ENCODE results near the gene TGM4.

The TGM4 gene

DNA sequence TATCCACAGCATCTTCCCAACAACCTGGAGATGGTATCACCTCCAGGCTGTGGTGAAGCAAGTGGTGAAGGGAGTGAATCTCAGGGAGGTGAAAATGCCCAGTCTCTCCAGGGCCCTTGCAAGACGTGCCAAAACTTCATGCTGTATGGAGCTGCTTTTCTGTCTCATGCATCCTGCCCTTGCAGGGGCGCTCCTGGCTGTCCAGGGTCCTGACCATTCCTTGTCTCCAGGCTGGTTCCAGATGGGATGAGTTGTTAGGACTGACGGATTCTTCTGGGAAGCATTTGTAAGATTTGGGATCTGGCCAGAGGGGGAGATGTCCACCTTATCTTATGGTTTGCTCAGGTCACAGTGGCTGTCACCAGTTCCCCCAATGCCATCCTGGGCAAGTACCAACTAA lies 15.8 kb downstream of the TGM4 start:
- TF ChIP-seq CREB5 (CRISPR knock-in tag; IDR thresholded peaks at IDR 0.05; ENCODE audit: low read depth) (no peak), ZNF565 (CRISPR knock-in tag; conservative IDR thresholded peaks at IDR 0.05; ENCODE audit: low read depth) (no peak)
- no peak for ATAC-seq

GRCh38 chr3:44890852-44891251 lies 16.4 kb downstream of the TGM4 start:
- TF ChIP-seq TOX (CRISPR knock-in tag; IDR thresholded peaks at IDR 0.05; ENCODE audit: borderline replicate concordance) (no peak), RARB (CRISPR knock-in tag; IDR thresholded peaks at IDR 0.05) (no peak), ZNF70 (CRISPR knock-in tag; IDR thresholded peaks at IDR 0.05) (no peak), GLIS3 (CRISPR knock-in tag; IDR thresholded peaks at IDR 0.05) (no peak), BACH2 (CRISPR knock-in tag; IDR thresholded peaks at IDR 0.05; ENCODE audit: borderline replicate concordance) (no peak), TSHZ2 (CRISPR knock-in tag; IDR thresholded peaks at IDR 0.05) (no peak), ZC3H10 (CRISPR knock-in tag; IDR thresholded peaks at IDR 0.05) (no peak), ZFP30 (CRISPR knock-in tag; IDR thresholded peaks at IDR 0.05) (no peak), ZNF8 (CRISPR knock-in tag; IDR thresholded peaks at IDR 0.05) (no peak), ZNF565 (CRISPR knock-in tag; conservative IDR thresholded peaks at IDR 0.05; ENCODE audit: low read depth) (no peak), ESRRG (CRISPR knock-in tag; IDR thresholded peaks at IDR 0.05) (no peak)
- TF ChIP-seq, protein P1, sequence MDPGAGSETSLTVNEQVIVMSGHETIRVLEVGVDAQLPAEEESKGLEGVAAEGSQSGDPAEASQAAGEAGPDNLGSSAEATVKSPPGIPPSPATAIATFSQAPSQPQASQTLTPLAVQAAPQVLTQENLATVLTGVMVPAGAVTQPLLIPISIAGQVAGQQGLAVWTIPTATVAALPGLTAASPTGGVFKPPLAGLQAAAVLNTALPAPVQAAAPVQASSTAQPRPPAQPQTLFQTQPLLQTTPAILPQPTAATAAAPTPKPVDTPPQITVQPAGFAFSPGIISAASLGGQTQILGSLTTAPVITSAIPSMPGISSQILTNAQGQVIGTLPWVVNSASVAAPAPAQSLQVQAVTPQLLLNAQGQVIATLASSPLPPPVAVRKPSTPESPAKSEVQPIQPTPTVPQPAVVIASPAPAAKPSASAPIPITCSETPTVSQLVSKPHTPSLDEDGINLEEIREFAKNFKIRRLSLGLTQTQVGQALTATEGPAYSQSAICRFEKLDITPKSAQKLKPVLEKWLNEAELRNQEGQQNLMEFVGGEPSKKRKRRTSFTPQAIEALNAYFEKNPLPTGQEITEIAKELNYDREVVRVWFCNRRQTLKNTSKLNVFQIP (CRISPR knock-in tag; IDR thresholded peaks at IDR 0.05; ENCODE audit: borderline replicate concordance, low read depth): no peak
- no peak for ATAC-seq

DNA sequence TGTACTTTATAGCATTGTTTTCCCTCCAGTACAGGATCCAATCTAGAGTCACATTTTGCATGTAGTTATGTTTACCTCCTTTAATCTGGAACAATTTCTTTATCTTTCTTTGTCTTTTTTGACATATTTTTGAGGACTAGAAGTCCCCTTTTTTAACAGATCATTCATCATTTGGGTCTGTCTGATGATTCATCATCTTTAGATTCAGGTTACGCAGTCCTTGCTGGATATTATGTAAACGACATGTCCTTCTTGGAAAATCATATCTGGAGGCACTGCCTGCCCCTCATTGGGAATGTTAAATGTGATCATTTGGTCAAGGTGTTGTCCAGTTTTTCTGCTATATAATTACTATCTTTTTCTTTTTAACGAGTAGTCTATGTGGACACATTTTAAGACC lies 18.3 kb downstream of the TGM4 start:
- ATAC-seq: peak; percentile 49; the same call in 2 of the 3 replicates
- TF ChIP-seq TCF4 (CRISPR knock-in tag; IDR thresholded peaks at IDR 0.05; ENCODE audit: borderline replicate concordance) (no peak), ZC3H10 (CRISPR knock-in tag; IDR thresholded peaks at IDR 0.05) (no peak), RARB (CRISPR knock-in tag; IDR thresholded peaks at IDR 0.05) (no peak), CSDC2 (CRISPR knock-in tag; IDR thresholded peaks at IDR 0.05) (no peak)
- TF ChIP-seq, protein P2, sequence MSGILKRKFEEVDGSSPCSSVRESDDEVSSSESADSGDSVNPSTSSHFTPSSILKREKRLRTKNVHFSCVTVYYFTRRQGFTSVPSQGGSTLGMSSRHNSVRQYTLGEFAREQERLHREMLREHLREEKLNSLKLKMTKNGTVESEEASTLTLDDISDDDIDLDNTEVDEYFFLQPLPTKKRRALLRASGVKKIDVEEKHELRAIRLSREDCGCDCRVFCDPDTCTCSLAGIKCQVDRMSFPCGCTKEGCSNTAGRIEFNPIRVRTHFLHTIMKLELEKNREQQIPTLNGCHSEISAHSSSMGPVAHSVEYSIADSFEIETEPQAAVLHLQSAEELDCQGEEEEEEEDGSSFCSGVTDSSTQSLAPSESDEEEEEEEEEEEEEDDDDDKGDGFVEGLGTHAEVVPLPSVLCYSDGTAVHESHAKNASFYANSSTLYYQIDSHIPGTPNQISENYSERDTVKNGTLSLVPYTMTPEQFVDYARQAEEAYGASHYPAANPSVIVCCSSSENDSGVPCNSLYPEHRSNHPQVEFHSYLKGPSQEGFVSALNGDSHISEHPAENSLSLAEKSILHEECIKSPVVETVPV (CRISPR knock-in tag; IDR thresholded peaks at IDR 0.05): no peak

DNA sequence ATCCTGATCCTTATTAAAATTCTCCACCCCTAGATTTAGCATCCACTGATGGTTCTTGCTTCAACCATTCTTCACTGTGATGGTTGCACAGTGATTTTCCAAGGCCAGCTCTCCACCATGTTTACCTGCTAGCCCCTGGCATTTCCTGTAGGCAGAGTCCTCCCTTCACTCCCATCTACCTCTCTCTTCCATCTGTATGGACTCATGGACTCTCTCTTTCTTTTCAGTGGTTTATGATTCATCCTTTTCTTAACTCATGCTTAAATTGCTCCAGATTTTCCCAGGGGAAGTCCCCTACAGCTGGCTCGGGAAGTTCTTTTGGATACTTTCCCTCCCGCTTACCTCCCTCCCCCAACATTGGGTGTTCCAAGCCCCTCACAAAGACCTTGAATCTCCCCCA lies 18.7 kb downstream of the TGM4 start:
- peak; percentile 73 for ATAC-seq
- TF ChIP-seq BACH2 (CRISPR knock-in tag; IDR thresholded peaks at IDR 0.05; ENCODE audit: borderline replicate concordance) (no peak), ISL1 (CRISPR knock-in tag; IDR thresholded peaks at IDR 0.05) (no peak), TOX (CRISPR knock-in tag; IDR thresholded peaks at IDR 0.05; ENCODE audit: borderline replicate concordance) (no peak), ZFP3 (CRISPR knock-in tag; IDR thresholded peaks at IDR 0.05) (no peak), ZNF70 (CRISPR knock-in tag; IDR thresholded peaks at IDR 0.05) (no peak), TSHZ2 (CRISPR knock-in tag; IDR thresholded peaks at IDR 0.05) (no peak), ESRRG (CRISPR knock-in tag; IDR thresholded peaks at IDR 0.05) (no peak), RARB (CRISPR knock-in tag; IDR thresholded peaks at IDR 0.05) (no peak), ARNTL (CRISPR knock-in tag; IDR thresholded peaks at IDR 0.05; ENCODE audit: borderline replicate concordance, low read depth) (no peak), OSR1 (CRISPR knock-in tag; IDR thresholded peaks at IDR 0.05) (no peak), ZNF8 (CRISPR knock-in tag; IDR thresholded peaks at IDR 0.05) (no peak), PPARA (CRISPR knock-in tag; IDR thresholded peaks at IDR 0.05; ENCODE audit: borderline replicate concordance) (no peak), ZNF565 (CRISPR knock-in tag; conservative IDR thresholded peaks at IDR 0.05; ENCODE audit: low read depth) (no peak), GLIS3 (CRISPR knock-in tag; IDR thresholded peaks at IDR 0.05) (no peak)
- TF ChIP-seq, protein P1 (CRISPR knock-in tag; IDR thresholded peaks at IDR 0.05; ENCODE audit: borderline replicate concordance, low read depth): no peak

Data from SK-N-SH treated with all-trans-retinoic acid at 6 μM for 48 hours (cell line).